Measurements from ENCODE around the gene FAM171A2. TPM values are rescaled to one million over a fixed set of nuclear protein-coding genes. Genes with fewer than 3 reads are reported as not detected.
A peak's percentile ranks its signal among the peaks of the same experiment; 100 is the strongest.

Gene FAM171A2
- total RNA-seq, 1 experiment from 2014 or later: 27.5 TPM

DNA sequence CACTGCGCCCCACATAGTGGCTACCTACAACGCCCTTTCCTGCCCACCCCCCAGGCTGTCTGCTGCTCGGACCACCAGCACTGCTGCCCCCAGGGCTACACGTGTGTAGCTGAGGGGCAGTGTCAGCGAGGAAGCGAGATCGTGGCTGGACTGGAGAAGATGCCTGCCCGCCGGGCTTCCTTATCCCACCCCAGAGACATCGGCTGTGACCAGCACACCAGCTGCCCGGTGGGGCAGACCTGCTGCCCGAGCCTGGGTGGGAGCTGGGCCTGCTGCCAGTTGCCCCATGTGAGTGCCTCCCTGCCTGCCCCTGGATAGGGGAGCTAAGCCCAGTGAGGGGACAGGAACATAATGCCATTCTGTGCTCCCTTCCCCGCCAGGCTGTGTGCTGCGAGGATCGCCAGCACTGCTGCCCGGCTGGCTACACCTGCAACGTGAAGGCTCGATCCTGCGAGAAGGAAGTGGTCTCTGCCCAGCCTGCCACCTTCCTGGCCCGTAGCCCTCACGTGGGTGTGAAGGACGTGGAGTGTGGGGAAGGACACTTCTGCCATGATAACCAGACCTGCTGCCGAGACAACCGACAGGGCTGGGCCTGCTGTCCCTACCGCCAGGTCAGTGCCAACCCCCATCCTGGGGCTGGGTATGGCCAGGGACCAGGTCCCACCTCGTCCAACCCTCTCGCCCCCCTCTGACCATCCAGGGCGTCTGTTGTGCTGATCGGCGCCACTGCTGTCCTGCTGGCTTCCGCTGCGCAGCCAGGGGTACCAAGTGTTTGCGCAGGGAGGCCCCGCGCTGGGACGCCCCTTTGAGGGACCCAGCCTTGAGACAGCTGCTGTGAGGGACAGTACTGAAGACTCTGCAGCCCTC lies 11.5 kb downstream of the FAM171A2 start:
- Mint-ChIP-seq H3K9me3 (no peaks in the 10 kb centered on the region; a peak in 1 of 5 replicates), H3K4me1 (peaks cover 0 to 8% of the 10 kb centered on the region in 2 experiments; a peak in 2 of 4 replicates), H3K4me3 (peak overlapping the region in 1 of 2 experiments; percentile 77; a peak in 1 of 5 replicates), H3K27ac (no peak overlapping the region), H3K27me3 (ENCODE audit: low read depth) (peaks cover 5% of the 10 kb centered on the region; the same call in 1 of the 2 replicates), H3K36me3 (ENCODE audit: insufficient read depth in 1 of 3, low read depth in 3 of 3) (peaks cover 3 to 17% (median 6%) of the 10 kb centered on the region in 3 experiments; a peak in 6 of 7 replicates)
- Histone ChIP-seq H3K56ac (ENCODE audit: insufficient read length, low read depth, low read length) (no peak overlapping the region), H4K5ac (ENCODE audit: insufficient read length, low read depth, low read length) (no peak overlapping the region), H3K27ac (ENCODE audit: insufficient read length, low read depth, low read length) (no peak overlapping the region), H3K23ac (ENCODE audit: insufficient read length, low read depth, low read length) (no peak overlapping the region), H3K9me3 (ENCODE audit: control insufficient read depth, low read depth, low read length) (no peaks in the 10 kb centered on the region), H3K79me2 (ENCODE audit: insufficient read depth, low read length) (no peaks in the 10 kb centered on the region), H3K27me3 (ENCODE audit: insufficient read depth, low read length) (no peaks in the 10 kb centered on the region), H3K9ac (ENCODE audit: extremely low read depth, insufficient read length, low read length) (no peak overlapping the region), H3K23me2 (ENCODE audit: insufficient read length, low read depth, low read length, poor library complexity, severe bottlenecking) (peaks cover 3% of the 10 kb centered on the region), H3K14ac (ENCODE audit: insufficient read depth, low read length) (no peak overlapping the region), H2BK5ac (ENCODE audit: insufficient read length, low read length) (no peak overlapping the region), H4K91ac (ENCODE audit: insufficient read length, low read depth, low read length) (no peak overlapping the region), H3K4me2 (ENCODE audit: insufficient read depth, insufficient read length, low read length) (no peak overlapping the region), H4K20me1 (ENCODE audit: control insufficient read depth, insufficient read depth, insufficient read length) (no peaks in the 10 kb centered on the region), H2BK20ac (ENCODE audit: low read depth, low read length, poor library complexity, severe bottlenecking) (no peak overlapping the region), H2AK5ac (ENCODE audit: insufficient read length, low read length) (no peak overlapping the region), H3K18ac (ENCODE audit: insufficient read length, low read depth, low read length) (no peak overlapping the region), H3K4me1 (ENCODE audit: insufficient read depth, low read length) (no peaks in the 10 kb centered on the region), H2BK15ac (ENCODE audit: low read depth, low read length) (no peak overlapping the region), H3K4ac (ENCODE audit: low read depth, low read length) (no peak overlapping the region), H4K8ac (replicated peaks; ENCODE audit: insufficient read length, low read depth, low read length) (no peak overlapping the region), H2BK120ac (ENCODE audit: low read depth, low read length, poor library complexity, severe bottlenecking) (no peak overlapping the region), H2AFZ (ENCODE audit: low read length) (no peak overlapping the region), H2BK12ac (ENCODE audit: insufficient read length, low read depth, low read length) (no peak overlapping the region), H3T11ph (ENCODE audit: low read length) (no peak overlapping the region), H3K79me1 (ENCODE audit: insufficient read depth, low read depth, low read length, poor library complexity, severe bottlenecking) (no peaks in the 10 kb centered on the region)
- TF ChIP-seq, protein P1, sequence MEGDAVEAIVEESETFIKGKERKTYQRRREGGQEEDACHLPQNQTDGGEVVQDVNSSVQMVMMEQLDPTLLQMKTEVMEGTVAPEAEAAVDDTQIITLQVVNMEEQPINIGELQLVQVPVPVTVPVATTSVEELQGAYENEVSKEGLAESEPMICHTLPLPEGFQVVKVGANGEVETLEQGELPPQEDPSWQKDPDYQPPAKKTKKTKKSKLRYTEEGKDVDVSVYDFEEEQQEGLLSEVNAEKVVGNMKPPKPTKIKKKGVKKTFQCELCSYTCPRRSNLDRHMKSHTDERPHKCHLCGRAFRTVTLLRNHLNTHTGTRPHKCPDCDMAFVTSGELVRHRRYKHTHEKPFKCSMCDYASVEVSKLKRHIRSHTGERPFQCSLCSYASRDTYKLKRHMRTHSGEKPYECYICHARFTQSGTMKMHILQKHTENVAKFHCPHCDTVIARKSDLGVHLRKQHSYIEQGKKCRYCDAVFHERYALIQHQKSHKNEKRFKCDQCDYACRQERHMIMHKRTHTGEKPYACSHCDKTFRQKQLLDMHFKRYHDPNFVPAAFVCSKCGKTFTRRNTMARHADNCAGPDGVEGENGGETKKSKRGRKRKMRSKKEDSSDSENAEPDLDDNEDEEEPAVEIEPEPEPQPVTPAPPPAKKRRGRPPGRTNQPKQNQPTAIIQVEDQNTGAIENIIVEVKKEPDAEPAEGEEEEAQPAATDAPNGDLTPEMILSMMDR (conservative IDR thresholded peaks at IDR 0.05): no peak
- peak; percentile 30 for DNase-seq
- no CpG with 5 or more reads among the region's 36 CpGs for WGBS (ENCODE audit: extremely low coverage, insufficient read length, low lambda C conversion rate)

Measured in H9 (cell line).